Measurements from ENCODE around the gene FOXO4. TPM values are rescaled to one million over a fixed set of nuclear protein-coding genes. Genes with fewer than 3 reads are reported as not detected.

The FOXO4 gene
- total RNA-seq, 1 donor from 2014 or later = 15.0 TPM

Other genes starting within 250 kb of the FOXO4 start
- gene TEX11, start 187.1 kb upstream of the FOXO4 start, total RNA-seq = not detected in 2 replicates
- 0.55 and 1.1 TPM in 2 replicates for gene SLC7A3, start 164.8 kb upstream of the FOXO4 start, total RNA-seq
- 70.8 and 76.6 TPM in 2 replicates for gene SNX12, start 27.5 kb upstream of the FOXO4 start, total RNA-seq
- gene CXorf65, start 10.9 kb downstream of the FOXO4 start, total RNA-seq = not detected in 2 replicates
- gene IL2RG, start 15.7 kb downstream of the FOXO4 start, total RNA-seq = 0.59 TPM in 1 of 2 replicates, not detected in the other
- gene MED12, start 22.7 kb downstream of the FOXO4 start, total RNA-seq = 33.8 and 34.3 TPM in 2 replicates
- 0.84 and 0.93 TPM in 2 replicates for gene NLGN3, start 49.0 kb downstream of the FOXO4 start, total RNA-seq
- not detected in 2 replicates for gene GJB1, start 127.4 kb downstream of the FOXO4 start, total RNA-seq
- 48.0 and 51.2 TPM in 2 replicates for gene ZMYM3, start 158.3 kb downstream of the FOXO4 start, total RNA-seq
- gene NONO, start 187.8 kb downstream of the FOXO4 start, total RNA-seq = 330 and 343 TPM in 2 replicates
- 2.0 and 3.2 TPM in 2 replicates for gene ITGB1BP2, start 205.9 kb downstream of the FOXO4 start, total RNA-seq